DND-41 (cell line): ENCODE measurements around the gene PDE3A.

Experiments used
- EZH2 ChIP-seq: IDR thresholded peaks from 3 replicates; pipeline ENCODE4 v1.6.1; 2012; ENCODE audit warnings: borderline replicate concordance, low read depth, mild to moderate bottlenecking, moderate library complexity, low read length, inconsistent platforms; ENCODE audit not compliant: severe bottlenecking
- TF ChIP-seq, protein P1 (sequence below): IDR thresholded peaks from 2 replicates; pipeline ENCODE4 v1.5.1; 2012; ENCODE audit warnings: borderline replicate concordance, low read length, moderate library complexity, mild to moderate bottlenecking; ENCODE audit not compliant: poor library complexity, severe bottlenecking; ENCODE audit errors: extremely low read depth

DNA sequence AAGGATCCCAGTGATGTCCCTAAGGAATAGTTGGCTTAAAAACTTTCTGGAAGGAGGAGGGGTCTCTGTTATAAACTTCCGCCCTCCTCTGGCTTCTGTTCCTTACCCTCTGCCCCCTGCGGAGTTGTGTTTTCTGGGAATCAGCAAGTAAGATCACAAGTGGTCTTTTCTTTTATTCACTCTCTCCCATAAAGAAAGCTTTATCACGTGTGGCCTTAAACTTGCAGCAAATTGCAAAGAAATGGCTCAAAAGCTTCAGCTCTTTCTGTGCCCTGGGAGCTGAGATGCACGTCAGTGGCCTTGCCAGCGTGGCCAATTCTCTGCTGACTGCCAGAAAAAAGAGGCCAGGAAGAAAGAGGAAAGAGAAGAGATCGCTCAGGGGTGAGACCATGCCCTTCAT, 326.9 kb downstream of the PDE3A start, which contains the start of gene SLCO1C1:
- TF ChIP-seq, protein P1, sequence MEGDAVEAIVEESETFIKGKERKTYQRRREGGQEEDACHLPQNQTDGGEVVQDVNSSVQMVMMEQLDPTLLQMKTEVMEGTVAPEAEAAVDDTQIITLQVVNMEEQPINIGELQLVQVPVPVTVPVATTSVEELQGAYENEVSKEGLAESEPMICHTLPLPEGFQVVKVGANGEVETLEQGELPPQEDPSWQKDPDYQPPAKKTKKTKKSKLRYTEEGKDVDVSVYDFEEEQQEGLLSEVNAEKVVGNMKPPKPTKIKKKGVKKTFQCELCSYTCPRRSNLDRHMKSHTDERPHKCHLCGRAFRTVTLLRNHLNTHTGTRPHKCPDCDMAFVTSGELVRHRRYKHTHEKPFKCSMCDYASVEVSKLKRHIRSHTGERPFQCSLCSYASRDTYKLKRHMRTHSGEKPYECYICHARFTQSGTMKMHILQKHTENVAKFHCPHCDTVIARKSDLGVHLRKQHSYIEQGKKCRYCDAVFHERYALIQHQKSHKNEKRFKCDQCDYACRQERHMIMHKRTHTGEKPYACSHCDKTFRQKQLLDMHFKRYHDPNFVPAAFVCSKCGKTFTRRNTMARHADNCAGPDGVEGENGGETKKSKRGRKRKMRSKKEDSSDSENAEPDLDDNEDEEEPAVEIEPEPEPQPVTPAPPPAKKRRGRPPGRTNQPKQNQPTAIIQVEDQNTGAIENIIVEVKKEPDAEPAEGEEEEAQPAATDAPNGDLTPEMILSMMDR: no peak
- no peak for TF ChIP-seq EZH2
